Liver (tissue), 9 donors: ENCODE data around the gene RNF126. TPM values are rescaled to one million over a fixed set of nuclear protein-coding genes. Genes with fewer than 3 reads are reported as not detected.
"Not testable (repeated sequence)": the region's sequence is repeated elsewhere in the genome, so short reads cannot be mapped to it uniquely, and the experiment has no call there.

ENCODE experiments used
- DNase-seq: peaks from one replicate; pipeline ENCODE4 v3.0.0-alpha.2; 2017; ENCODE audit warnings: low spot score
- H3K27ac ChIP-seq, 2 donors: one replicate each; pipeline ENCODE4 v1.7.0; 2013; ENCODE audit warnings: inconsistent platforms in 2 of 2, low read length in 2 of 2, control low read depth in 1 of 2, low read depth in 1 of 2, mild to moderate bottlenecking in 1 of 2
- H3K27me3 ChIP-seq, 4 donors: one replicate each; pipeline versions ENCODE4 v1.6.1 to v1.7.0; 2013; ENCODE audit warnings: low read length in 3 of 4, inconsistent platforms in 1 of 4, mild to moderate bottlenecking in 1 of 4, moderate library complexity in 1 of 4; ENCODE audit not compliant: control insufficient read depth in 4 of 4, insufficient read depth in 4 of 4
- H3K36me3 ChIP-seq, 4 donors: one replicate each; pipeline versions ENCODE4 v1.6.1 to v1.7.0; 2013; ENCODE audit warnings: low read length in 3 of 4, mild to moderate bottlenecking in 3 of 4, low read depth in 1 of 4, moderate library complexity in 1 of 4; ENCODE audit not compliant: control insufficient read depth in 4 of 4, insufficient read depth in 3 of 4
- H3K4me1 ChIP-seq, 4 donors: one replicate each; pipeline versions ENCODE4 v1.6.1 to v1.7.0; 2013; ENCODE audit warnings: low read length in 3 of 4, mild to moderate bottlenecking in 3 of 4, moderate library complexity in 1 of 4; ENCODE audit not compliant: control insufficient read depth in 4 of 4, insufficient read depth in 4 of 4
- H3K4me3 ChIP-seq, 3 donors: one replicate each; pipeline versions ENCODE4 v1.6.1 to v1.7.0; 2013; ENCODE audit warnings: low read length in 3 of 3, control low read depth in 1 of 3, low read depth in 1 of 3, mild to moderate bottlenecking in 1 of 3
- H3K9ac ChIP-seq, 2 donors: one replicate each; pipeline ENCODE4 v1.7.0; 2013; ENCODE audit warnings: low read length in 2 of 2, mild to moderate bottlenecking in 2 of 2, moderate library complexity in 2 of 2, control low read depth in 1 of 2, low read depth in 1 of 2
- H3K9me3 ChIP-seq, 4 donors: one replicate each; pipeline versions ENCODE4 v1.6.1 to v1.7.0; 2013; ENCODE audit warnings: low read length in 3 of 4; ENCODE audit not compliant: control insufficient read depth in 4 of 4
- ATF3 ChIP-seq: IDR thresholded peaks from 2 replicates; pipeline ENCODE4 v1.6.1; 2016; ENCODE audit warnings: antibody characterized with exemption
- EGR1 ChIP-seq, 2 donors: IDR thresholded peaks; 2 replicates each; pipeline ENCODE4 v1.6.1; 2016 to 2018; ENCODE audit warnings: antibody characterized with exemption in 2 of 2, low read depth in 2 of 2
- GABPA ChIP-seq, 2 donors: IDR thresholded peaks in 1 of 2; conservative IDR thresholded peaks in 1 of 2; 2 replicates each; pipeline ENCODE4 v1.6.1; 2016; ENCODE audit warnings: antibody characterized with exemption in 2 of 2, mild to moderate bottlenecking in 1 of 2, moderate library complexity in 1 of 2
- HNF4G ChIP-seq: IDR thresholded peaks from 2 replicates; pipeline ENCODE4 v1.6.1; 2016; ENCODE audit warnings: antibody characterized with exemption
- RAD21 ChIP-seq, 2 donors: IDR thresholded peaks; 2 replicates each; pipeline ENCODE4 v1.6.1; 2016; ENCODE audit warnings: antibody characterized with exemption in 2 of 2, mild to moderate bottlenecking in 2 of 2
- TAF1 ChIP-seq: conservative IDR thresholded peaks from 2 replicates; pipeline ENCODE4 v1.6.1; 2016; ENCODE audit warnings: antibody characterized with exemption, mild to moderate bottlenecking
- YY1 ChIP-seq: IDR thresholded peaks from 2 replicates; pipeline ENCODE4 v1.6.1; 2016; ENCODE audit warnings: antibody characterized with exemption, mild to moderate bottlenecking
- ZBTB33 ChIP-seq: IDR thresholded peaks from 2 replicates; pipeline ENCODE4 v1.6.1; 2016; ENCODE audit warnings: antibody characterized with exemption
- WGBS: extraction: QIAGEN DNeasy Blood & Tissue Kit; methylation state at CpG from one replicate; pipeline ENCODE4 v1.1.7; 2013; 5-methylcytosine and 5-hydroxymethylcytosine counted together
- polyA plus RNA-seq, 2 donors: library from polyadenylated mRNA; stranded (reverse) in 1 of 2; unstranded in 1 of 2; fragments of 200-250 nt in 1 of 2; fragments of >200 nt in 1 of 2; fragmentation: Nextera tagmentation in 1 of 2; extraction: Ambion mirVana in 1 of 2; gene quantifications; one replicate each; pipeline versions ENCODE4 v1.2.1 to v1.2.3, GENCODE V29; 2013 to 2015
- total RNA-seq, 2 donors: library from RNA; depleted of rRNA; stranded (reverse); fragments of >200 nt; gene quantifications; one replicate each; pipeline ENCODE4 v1.2.3, GENCODE V29; 2014
- TF ChIP-seq, protein P1 (sequence below): fragments of 150-350 bp; IDR thresholded peaks from 2 replicates; pipeline ENCODE4 v1.5.1; 2017; ENCODE audit warnings: improper control_type of control experiment, low read depth, low read length; ENCODE audit not compliant: missing input control
- donor health status: healthy.
- donor health status: healthy.
- donor health status: healthy.
- donor health status: healthy.
- donor health status: healthy.

The RNF126 gene
- total and polyA plus RNA-seq, 4 donors: 16.7 to 32.7 (median 24.1) TPM

- H3K9me3 ChIP-seq: no peaks in the 10 kb centered on the region
- H3K27ac ChIP-seq: no peak overlapping the region
- DNase-seq: no peak
- no peaks in the 10 kb centered on the region for H3K36me3 ChIP-seq
- H3K4me1 ChIP-seq: peaks cover 0 to 4% (median 2%) of the 10 kb centered on the region in 4 donors
- H3K9ac ChIP-seq: no peak overlapping the region
- WGBS: 44% methylated on average over 4 of the region's 4 CpGs
- H3K4me3 ChIP-seq: peak overlapping the region in 1 of 3 donors; percentile 29
- no peaks in the 10 kb centered on the region for H3K27me3 ChIP-seq
- TF ChIP-seq, protein P1, sequence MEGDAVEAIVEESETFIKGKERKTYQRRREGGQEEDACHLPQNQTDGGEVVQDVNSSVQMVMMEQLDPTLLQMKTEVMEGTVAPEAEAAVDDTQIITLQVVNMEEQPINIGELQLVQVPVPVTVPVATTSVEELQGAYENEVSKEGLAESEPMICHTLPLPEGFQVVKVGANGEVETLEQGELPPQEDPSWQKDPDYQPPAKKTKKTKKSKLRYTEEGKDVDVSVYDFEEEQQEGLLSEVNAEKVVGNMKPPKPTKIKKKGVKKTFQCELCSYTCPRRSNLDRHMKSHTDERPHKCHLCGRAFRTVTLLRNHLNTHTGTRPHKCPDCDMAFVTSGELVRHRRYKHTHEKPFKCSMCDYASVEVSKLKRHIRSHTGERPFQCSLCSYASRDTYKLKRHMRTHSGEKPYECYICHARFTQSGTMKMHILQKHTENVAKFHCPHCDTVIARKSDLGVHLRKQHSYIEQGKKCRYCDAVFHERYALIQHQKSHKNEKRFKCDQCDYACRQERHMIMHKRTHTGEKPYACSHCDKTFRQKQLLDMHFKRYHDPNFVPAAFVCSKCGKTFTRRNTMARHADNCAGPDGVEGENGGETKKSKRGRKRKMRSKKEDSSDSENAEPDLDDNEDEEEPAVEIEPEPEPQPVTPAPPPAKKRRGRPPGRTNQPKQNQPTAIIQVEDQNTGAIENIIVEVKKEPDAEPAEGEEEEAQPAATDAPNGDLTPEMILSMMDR: no peak
- TF ChIP-seq EGR1 (IDR thresholded peaks at IDR 0.05; ENCODE audit: low read depth in 2 of 2) (no peak), YY1 (no peak), HNF4G (no peak), TAF1 (no peak), ZBTB33 (no peak), RAD21 (IDR thresholded peaks at IDR 0.05) (no peak), ATF3 (no peak), GABPA (IDR thresholded peaks at IDR 0.05 in 1 of 2, conservative IDR thresholded peaks at IDR 0.05 in 1 of 2) (no peak)
Observed at GRCh38 chr19:703329-703650, 40.3 kb upstream of the RNF126 start.

DNA sequence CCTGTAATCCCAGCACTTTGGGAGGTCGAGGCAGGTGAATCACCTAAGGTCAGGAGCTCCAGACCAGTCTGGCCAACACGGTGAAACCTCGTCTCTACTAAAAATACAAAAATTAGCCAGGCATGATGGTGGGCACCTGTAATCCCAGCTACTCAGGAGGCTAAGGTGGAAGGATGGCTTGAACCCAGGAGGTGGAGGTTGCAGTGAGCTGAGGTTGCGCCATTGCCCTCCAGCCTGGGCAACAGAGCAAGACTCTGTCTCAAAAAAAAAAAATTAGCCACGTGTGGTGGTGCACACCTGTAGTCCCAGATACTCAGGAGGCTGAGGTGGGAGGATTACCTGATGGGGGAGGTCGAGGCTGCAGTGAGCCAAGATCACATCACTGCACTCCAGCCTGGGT, 39.8 kb upstream of the RNF126 start:
- H3K27ac ChIP-seq, H3K27me3 ChIP-seq, DNase-seq, H3K4me1 ChIP-seq, H3K9me3 ChIP-seq, H3K9ac ChIP-seq, H3K4me3 ChIP-seq, H3K36me3 ChIP-seq: not testable (repeated sequence)
- WGBS: 74% methylated on average over 6 of the region's 6 CpGs

GRCh38 chr19:699885-700284, 36.9 kb upstream of the RNF126 start:
- not testable (repeated sequence) for DNase-seq, H3K27me3 ChIP-seq, H3K36me3 ChIP-seq, H3K4me3 ChIP-seq, H3K27ac ChIP-seq, H3K9me3 ChIP-seq, H3K4me1 ChIP-seq, H3K9ac ChIP-seq
- WGBS: 71% methylated on average over 14 of the region's 14 CpGs

GRCh38 chr19:698529-698928, 35.5 kb upstream of the RNF126 start:
- 90% methylated on average over 15 of the region's 15 CpGs for WGBS
- not testable (repeated sequence) for H3K27ac ChIP-seq, H3K27me3 ChIP-seq, H3K9ac ChIP-seq, H3K9me3 ChIP-seq, H3K4me3 ChIP-seq, H3K36me3 ChIP-seq, DNase-seq, H3K4me1 ChIP-seq
